A673 (cell line): Measurements from ENCODE around the gene KIRREL3.

Source experiments
- CTCF ChIP-seq: fragments of 300-800, 200-600 bp; sonication (generic); conservative IDR thresholded peaks from 2 replicates; pipeline ENCODE4 v1.5.1; 2017; ENCODE audit warnings: low read depth, mild to moderate bottlenecking, antibody characterized with exemption, low read length, moderate library complexity, mixed read lengths
- EZH2 ChIP-seq: fragments of 200-600 bp; sonication (generic); IDR thresholded peaks from 2 replicates; pipeline ENCODE4 v1.6.1; 2017; ENCODE audit warnings: borderline replicate concordance, low read depth, mild to moderate bottlenecking, mixed read lengths, antibody characterized with exemption, low read length; ENCODE audit not compliant: poor library complexity, severe bottlenecking

GRCh38 chr11:126765196-126765595 lies 235.4 kb downstream of the KIRREL3 start:
- no peak for TF ChIP-seq CTCF
- TF ChIP-seq EZH2, result no peak
